HCT116 (cell line): ENCODE results near the gene FGF10. TPM values are rescaled to one million over a fixed set of nuclear protein-coding genes. Genes with fewer than 3 reads are reported as not detected.

Source experiments
- ATAC-seq: fragments of 200-7000 bp; cut with Tn5 transposase; 2 replicates; pipeline ENCODE4 v1.9.1; 2020; ENCODE audit warnings: mild to moderate bottlenecking, moderate library complexity
- BruUV-seq: library from RNA; stranded (reverse); fragments of 400-500 nt; replicated peaks from 2 replicates; lab custom pipeline; 2021; lab: Mats Ljungman, UMichigan
- CTCF ChIA-PET: fragments of 300-600 bp; sonication (Branson Sonifier 250); formaldehyde crosslinking; loops from one replicate; lab custom pipeline; 2021; ENCODE audit warnings: antibody characterized with exemption; lab: Charles Lee
- POLR2A ChIA-PET: fragments of 300-600, 350-600 bp; sonication (Branson Sonifier 250); formaldehyde crosslinking; loops from one replicate; lab custom pipeline; 2021; ENCODE audit warnings: antibody characterized with exemption; lab: Charles Lee
- RAD21 ChIA-PET, 2 experiments: fragments of 300-600 bp; sonication (Branson Sonifier 250); formaldehyde crosslinking; loops; one replicate each; lab custom pipeline; 2023; ENCODE audit warnings: low total read pairs in 2 of 2; ENCODE audit not compliant: uncharacterized antibody in 2 of 2, unreplicated experiment in 2 of 2, low non-redundant PET in 1 of 2; lab: Charles Lee
- DNase-seq: peaks from one replicate; pipeline ENCODE4 v3.0.0-alpha.2; 2010; ENCODE audit warnings: low read depth, low spot score
- H2AFZ ChIP-seq: fragments of 200-600 bp; shearing (Covaris generic), sonication (generic); 2 replicates; pipeline ENCODE4 v1.6.1; 2017; ENCODE audit warnings: low read depth, mixed run types, mixed read lengths, antibody characterized with exemption, low read length; ENCODE audit not compliant: poor library complexity, severe bottlenecking
- H3K27ac ChIP-seq: 2 replicates; pipeline ENCODE4 v1.5.1; 2012; ENCODE audit warnings: low read depth, low read length
- H3K27me3 ChIP-seq: fragments of 200-600 bp; sonication (generic); 2 replicates; pipeline ENCODE4 v1.6.1; 2016; ENCODE audit warnings: mixed run types, low read length, mixed read lengths; ENCODE audit not compliant: insufficient read depth
- H3K36me3 ChIP-seq, 2 experiments: fragments of 200-500 bp in 1 of 2; fragments of 200-600 bp in 1 of 2; sonication (Bioruptor generic) in 1 of 2; sonication (generic) in 1 of 2; 2 replicates each; pipeline versions ENCODE4 v1.5.1 to v1.6.1; 2014 to 2016; ENCODE audit warnings: low read length in 2 of 2, inconsistent platforms in 1 of 2, mixed read lengths in 1 of 2, mixed run types in 1 of 2; ENCODE audit not compliant: insufficient read depth in 2 of 2, control insufficient read depth in 1 of 2
- H3K4me1 ChIP-seq, 2 experiments: fragments of 200-600 bp in 1 of 2; sonication (generic) in 1 of 2; 2 replicates each; pipeline versions ENCODE4 v1.5.1 to v1.6.1; 2012 to 2017; ENCODE audit warnings: low read length in 2 of 2, inconsistent platforms in 1 of 2, mild to moderate bottlenecking in 1 of 2, mixed read lengths in 1 of 2, mixed run types in 1 of 2, moderate library complexity in 1 of 2; ENCODE audit not compliant: insufficient read depth in 2 of 2, control insufficient read depth in 1 of 2
- H3K4me2 ChIP-seq: fragments of 200-600 bp; sonication (generic); 2 replicates; pipeline ENCODE4 v1.6.1; 2017; ENCODE audit warnings: mixed run types, low read length, mixed read lengths
- H3K4me3 ChIP-seq, 2 experiments: fragments of 200-600 bp in 1 of 2; sonication (generic) in 1 of 2; replicated peaks in 1 of 2; 2 replicates each; pipeline ENCODE4 v1.5.1; 2011 to 2016; ENCODE audit warnings: low read length in 2 of 2, control low read depth in 1 of 2, low read depth in 1 of 2, mild to moderate bottlenecking in 1 of 2, mixed read lengths in 1 of 2, mixed run types in 1 of 2
- H3K79me2 ChIP-seq: fragments of 200-600 bp; sonication (generic); 2 replicates; pipeline ENCODE4 v1.6.1; 2017; ENCODE audit warnings: mild to moderate bottlenecking, mixed run types, low read length, moderate library complexity, mixed read lengths; ENCODE audit not compliant: insufficient read depth
- H3K9ac ChIP-seq: fragments of 200-600 bp; sonication (generic); 2 replicates; pipeline ENCODE4 v1.6.1; 2016; ENCODE audit warnings: low read length, mixed read lengths
- H3K9me2 ChIP-seq: fragments of 200-600 bp; sonication (generic), shearing (Covaris generic); 2 replicates; pipeline ENCODE4 v1.6.1; 2017; ENCODE audit warnings: mixed run types, mild to moderate bottlenecking, moderate library complexity; ENCODE audit not compliant: insufficient read depth
- H3K9me3 ChIP-seq, 2 experiments: fragments of 200-500 bp in 1 of 2; fragments of 200-600 bp in 1 of 2; sonication (Bioruptor generic) in 1 of 2; sonication (generic) in 1 of 2; 2 replicates each; pipeline ENCODE4 v1.6.1; 2014 to 2017; ENCODE audit warnings: low read length in 2 of 2, mixed read lengths in 2 of 2, inconsistent platforms in 1 of 2, low read depth in 1 of 2, mild to moderate bottlenecking in 1 of 2, mixed run types in 1 of 2, moderate library complexity in 1 of 2; ENCODE audit not compliant: control insufficient read depth in 1 of 2, insufficient read depth in 1 of 2
- H4K20me1 ChIP-seq: fragments of 200-600 bp; sonication (generic), shearing (Covaris generic); 2 replicates; pipeline ENCODE4 v1.6.1; 2017; ENCODE audit warnings: mixed run types, mild to moderate bottlenecking, moderate library complexity; ENCODE audit not compliant: insufficient read depth
- CBX3 ChIP-seq: IDR thresholded peaks from 2 replicates; pipeline ENCODE4 v1.6.1; 2012; ENCODE audit warnings: low read depth
- CEBPB ChIP-seq: IDR thresholded peaks from 2 replicates; pipeline ENCODE4 v1.6.1; 2012; ENCODE audit warnings: low read depth
- EGR1 ChIP-seq: IDR thresholded peaks from 2 replicates; pipeline ENCODE4 v1.6.1; 2012; ENCODE audit warnings: low read depth
- ELF1 ChIP-seq: IDR thresholded peaks from 2 replicates; pipeline ENCODE4 v1.6.1; 2012; ENCODE audit warnings: low read depth, borderline replicate concordance
- EZH2phosphoT487 ChIP-seq: fragments of 200-600 bp; IDR thresholded peaks from 2 replicates; pipeline ENCODE4 v1.6.1; 2018; ENCODE audit warnings: antibody characterized with exemption, borderline replicate concordance
- POLR2A ChIP-seq: IDR thresholded peaks from 2 replicates; pipeline ENCODE4 v1.7.0; 2011; ENCODE audit warnings: borderline replicate concordance; ENCODE audit not compliant: insufficient read depth, insufficient read length; ENCODE audit errors: extremely low read depth
- RAD21 ChIP-seq: IDR thresholded peaks from 2 replicates; pipeline ENCODE4 v1.6.1; 2012; ENCODE audit warnings: low read depth, mild to moderate bottlenecking
- SIN3A ChIP-seq: IDR thresholded peaks from 2 replicates; pipeline ENCODE4 v1.6.1; 2012; ENCODE audit warnings: low read depth
- SP1 ChIP-seq: IDR thresholded peaks from 2 replicates; pipeline ENCODE4 v1.6.1; 2012; ENCODE audit warnings: low read depth
- ZFX ChIP-seq: fragments of 450-650 bp; IDR thresholded peaks from 2 replicates; pipeline ENCODE4 v1.6.1; 2017
- intact Hi-C: fragments of 100-400 bp; cut with micrococcal nuclease; formaldehyde crosslinking; loops from 2 replicates; pipeline ENCODE4 v1.10.0; 2022
- total RNA-seq: library from RNA; stranded (reverse); gene quantifications from one replicate; pipeline ENCODE4 v1.2.1, GENCODE V29; 2021; ENCODE audit not compliant: unreplicated experiment
- TF ChIP-seq, protein P1 (sequence below): IDR thresholded peaks from 2 replicates; pipeline ENCODE4 v1.6.1; 2012
- TF ChIP-seq, protein P2 (sequence below): IDR thresholded peaks from 2 replicates; pipeline ENCODE4 v1.6.1; 2012
- TF ChIP-seq, protein P3 (sequence below): IDR thresholded peaks from 2 replicates; pipeline ENCODE4 v1.6.1; 2012; ENCODE audit warnings: low read depth
- TF ChIP-seq, protein P4 (sequence below): IDR thresholded peaks from 2 replicates; pipeline ENCODE4 v1.6.1; 2011; ENCODE audit warnings: mild to moderate bottlenecking, low read length, moderate library complexity; ENCODE audit not compliant: insufficient replicate concordance; ENCODE audit errors: extremely low read depth

FGF10 gene
- total RNA-seq, 1 experiment from 2014 or later = not detected

DNA sequence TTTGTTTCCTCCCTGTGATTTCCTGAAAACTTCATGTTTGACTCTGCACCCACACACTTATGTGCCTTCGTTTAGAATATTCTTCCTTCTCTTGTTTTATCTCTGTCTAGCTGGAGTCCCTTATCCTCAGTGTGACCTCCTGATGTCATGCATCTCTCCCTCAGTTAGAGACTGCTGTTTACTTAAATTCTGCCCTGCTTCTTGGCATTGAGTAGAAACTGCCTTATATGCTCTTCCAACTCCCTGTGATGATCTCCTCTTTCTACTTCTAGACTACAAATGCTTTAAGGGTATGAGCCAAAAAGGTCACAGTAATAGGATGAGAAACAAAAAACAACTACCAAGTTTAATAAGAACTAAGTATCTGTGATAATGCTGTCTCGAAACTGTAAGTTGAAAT is 12.2 kb downstream of the FGF10 start:
- no peaks in the 10 kb centered on the region for H3K9me2 ChIP-seq
- no peak overlapping the region for H3K27ac ChIP-seq
- no peaks in the 10 kb centered on the region for H3K79me2 ChIP-seq
- DNase-seq = no peak
- POLR2A ChIA-PET = interaction anchor here (0.7 kb wide), 1 partner anchor 66 kb away, joined by 6 read pairs; no protein-coding TSS in a partner anchor
- no peak overlapping the region for H3K4me2 ChIP-seq
- RAD21 ChIA-PET = no interaction called here
- no peak for ATAC-seq
- CTCF ChIA-PET = no interaction called here
- no peaks in the 10 kb centered on the region; the same call in 1 of the 2 replicates for H4K20me1 ChIP-seq
- BruUV-seq = no TSS peak
- no peaks in the 10 kb centered on the region for H3K9me3 ChIP-seq
- no peaks in the 10 kb centered on the region for H3K27me3 ChIP-seq
- H3K4me3 ChIP-seq = no peak overlapping the region
- no peak overlapping the region for H2AFZ ChIP-seq
- no peaks in the 10 kb centered on the region for H3K36me3 ChIP-seq
- H3K4me1 ChIP-seq = no peaks in the 10 kb centered on the region
- TF ChIP-seq, protein P1, sequence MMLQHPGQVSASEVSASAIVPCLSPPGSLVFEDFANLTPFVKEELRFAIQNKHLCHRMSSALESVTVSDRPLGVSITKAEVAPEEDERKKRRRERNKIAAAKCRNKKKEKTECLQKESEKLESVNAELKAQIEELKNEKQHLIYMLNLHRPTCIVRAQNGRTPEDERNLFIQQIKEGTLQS = no peak
- TF ChIP-seq EZH2phosphoT487 (no peak), EGR1 (no peak), CEBPB (no peak), SP1 (no peak), POLR2A (no peak), RAD21 (no peak), ELF1 (no peak), SIN3A (no peak), ZFX (no peak), CBX3 (no peak)
- TF ChIP-seq, protein P2, sequence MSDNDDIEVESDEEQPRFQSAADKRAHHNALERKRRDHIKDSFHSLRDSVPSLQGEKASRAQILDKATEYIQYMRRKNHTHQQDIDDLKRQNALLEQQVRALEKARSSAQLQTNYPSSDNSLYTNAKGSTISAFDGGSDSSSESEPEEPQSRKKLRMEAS = no peak
- TF ChIP-seq, protein P3, sequence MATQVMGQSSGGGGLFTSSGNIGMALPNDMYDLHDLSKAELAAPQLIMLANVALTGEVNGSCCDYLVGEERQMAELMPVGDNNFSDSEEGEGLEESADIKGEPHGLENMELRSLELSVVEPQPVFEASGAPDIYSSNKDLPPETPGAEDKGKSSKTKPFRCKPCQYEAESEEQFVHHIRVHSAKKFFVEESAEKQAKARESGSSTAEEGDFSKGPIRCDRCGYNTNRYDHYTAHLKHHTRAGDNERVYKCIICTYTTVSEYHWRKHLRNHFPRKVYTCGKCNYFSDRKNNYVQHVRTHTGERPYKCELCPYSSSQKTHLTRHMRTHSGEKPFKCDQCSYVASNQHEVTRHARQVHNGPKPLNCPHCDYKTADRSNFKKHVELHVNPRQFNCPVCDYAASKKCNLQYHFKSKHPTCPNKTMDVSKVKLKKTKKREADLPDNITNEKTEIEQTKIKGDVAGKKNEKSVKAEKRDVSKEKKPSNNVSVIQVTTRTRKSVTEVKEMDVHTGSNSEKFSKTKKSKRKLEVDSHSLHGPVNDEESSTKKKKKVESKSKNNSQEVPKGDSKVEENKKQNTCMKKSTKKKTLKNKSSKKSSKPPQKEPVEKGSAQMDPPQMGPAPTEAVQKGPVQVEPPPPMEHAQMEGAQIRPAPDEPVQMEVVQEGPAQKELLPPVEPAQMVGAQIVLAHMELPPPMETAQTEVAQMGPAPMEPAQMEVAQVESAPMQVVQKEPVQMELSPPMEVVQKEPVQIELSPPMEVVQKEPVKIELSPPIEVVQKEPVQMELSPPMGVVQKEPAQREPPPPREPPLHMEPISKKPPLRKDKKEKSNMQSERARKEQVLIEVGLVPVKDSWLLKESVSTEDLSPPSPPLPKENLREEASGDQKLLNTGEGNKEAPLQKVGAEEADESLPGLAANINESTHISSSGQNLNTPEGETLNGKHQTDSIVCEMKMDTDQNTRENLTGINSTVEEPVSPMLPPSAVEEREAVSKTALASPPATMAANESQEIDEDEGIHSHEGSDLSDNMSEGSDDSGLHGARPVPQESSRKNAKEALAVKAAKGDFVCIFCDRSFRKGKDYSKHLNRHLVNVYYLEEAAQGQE = no peak
- TF ChIP-seq, protein P4, sequence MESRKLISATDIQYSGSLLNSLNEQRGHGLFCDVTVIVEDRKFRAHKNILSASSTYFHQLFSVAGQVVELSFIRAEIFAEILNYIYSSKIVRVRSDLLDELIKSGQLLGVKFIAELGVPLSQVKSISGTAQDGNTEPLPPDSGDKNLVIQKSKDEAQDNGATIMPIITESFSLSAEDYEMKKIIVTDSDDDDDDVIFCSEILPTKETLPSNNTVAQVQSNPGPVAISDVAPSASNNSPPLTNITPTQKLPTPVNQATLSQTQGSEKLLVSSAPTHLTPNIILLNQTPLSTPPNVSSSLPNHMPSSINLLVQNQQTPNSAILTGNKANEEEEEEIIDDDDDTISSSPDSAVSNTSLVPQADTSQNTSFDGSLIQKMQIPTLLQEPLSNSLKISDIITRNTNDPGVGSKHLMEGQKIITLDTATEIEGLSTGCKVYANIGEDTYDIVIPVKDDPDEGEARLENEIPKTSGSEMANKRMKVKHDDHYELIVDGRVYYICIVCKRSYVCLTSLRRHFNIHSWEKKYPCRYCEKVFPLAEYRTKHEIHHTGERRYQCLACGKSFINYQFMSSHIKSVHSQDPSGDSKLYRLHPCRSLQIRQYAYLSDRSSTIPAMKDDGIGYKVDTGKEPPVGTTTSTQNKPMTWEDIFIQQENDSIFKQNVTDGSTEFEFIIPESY = no peak
- no peak overlapping the region for H3K9ac ChIP-seq
- intact Hi-C loops = no loop called here
